Bone marrow (tissue), 2 donors: Measurements from ENCODE around the gene RD3L.

Experiments
- DNase-seq, 2 donors: peaks; one replicate each; lab custom pipeline; 2025; lab: John Stamatoyannopoulos, UW

Gene RD3L

DNA sequence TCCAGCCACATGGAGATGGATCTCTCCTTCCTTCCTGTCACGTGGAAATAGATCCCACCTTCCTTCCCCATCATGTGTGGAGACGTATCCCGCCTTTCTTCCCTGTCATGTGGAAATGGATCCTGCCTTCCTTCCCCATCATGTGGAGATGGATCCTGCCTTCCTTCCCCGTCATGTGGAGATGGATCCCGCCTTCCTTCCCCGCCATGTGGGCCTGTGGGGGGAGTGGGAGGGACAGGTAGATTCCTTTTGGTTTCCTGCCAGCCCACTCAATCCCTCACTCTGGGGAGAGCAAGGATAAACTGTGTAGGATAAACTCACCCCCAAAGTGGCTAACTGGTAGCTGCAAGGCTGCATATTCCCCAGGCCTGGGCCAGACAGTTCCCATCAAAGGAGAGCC is 45.8 kb downstream of the RD3L start:
- no peak for DNase-seq

DNA sequence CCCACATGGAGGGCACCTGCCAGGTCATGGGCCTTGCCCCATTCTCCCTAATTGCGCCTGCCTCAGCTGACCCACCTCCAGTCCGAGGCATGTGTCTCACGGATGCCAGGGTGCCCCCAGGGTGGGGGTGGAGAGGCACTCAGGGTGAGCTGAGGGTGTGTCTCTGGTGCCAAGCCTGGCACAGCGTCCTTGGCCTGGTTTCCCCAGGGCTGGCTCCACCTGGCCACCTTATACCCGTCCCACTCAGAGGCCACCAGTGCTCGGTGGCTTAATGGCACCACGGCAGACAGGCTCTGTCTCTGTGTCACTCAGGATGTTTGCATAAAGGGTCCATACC is 47.6 kb downstream of the RD3L start:
- DNase-seq = no peak

DNA sequence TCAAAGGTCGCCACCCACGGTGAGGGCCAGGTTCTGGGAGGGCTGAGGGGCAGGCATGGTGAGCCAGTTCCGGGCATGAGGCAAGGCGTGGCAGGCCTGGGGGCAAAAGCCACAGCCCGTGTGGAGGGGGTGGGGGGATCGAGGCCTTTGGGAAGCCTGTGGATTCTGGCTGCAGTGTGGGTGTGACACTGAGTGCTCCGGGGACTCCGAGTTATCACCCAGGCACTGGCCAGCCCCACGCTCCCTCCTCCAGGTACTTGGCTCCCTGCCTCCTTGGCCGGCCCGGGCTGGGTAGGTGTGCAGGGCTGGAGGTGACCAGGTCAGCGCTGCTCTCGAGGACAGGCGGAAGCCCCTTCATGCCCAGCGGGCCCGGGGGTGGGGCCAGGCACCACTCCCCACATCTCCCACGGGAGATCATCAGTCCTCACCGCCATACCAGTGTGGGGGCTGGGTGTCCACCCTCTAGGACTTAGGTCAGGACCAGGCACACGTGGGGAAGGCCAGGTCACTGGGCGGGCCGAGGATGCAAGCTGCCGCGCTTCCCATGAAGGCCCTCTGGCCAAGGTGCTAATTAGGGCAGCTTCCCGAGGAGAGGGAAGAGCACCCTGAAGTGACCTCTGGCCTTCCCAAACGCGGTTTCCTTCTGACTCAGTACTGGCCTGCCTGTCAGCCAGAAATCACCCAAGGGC is 48.2 kb downstream of the RD3L start:
- DNase-seq = no peak

DNA sequence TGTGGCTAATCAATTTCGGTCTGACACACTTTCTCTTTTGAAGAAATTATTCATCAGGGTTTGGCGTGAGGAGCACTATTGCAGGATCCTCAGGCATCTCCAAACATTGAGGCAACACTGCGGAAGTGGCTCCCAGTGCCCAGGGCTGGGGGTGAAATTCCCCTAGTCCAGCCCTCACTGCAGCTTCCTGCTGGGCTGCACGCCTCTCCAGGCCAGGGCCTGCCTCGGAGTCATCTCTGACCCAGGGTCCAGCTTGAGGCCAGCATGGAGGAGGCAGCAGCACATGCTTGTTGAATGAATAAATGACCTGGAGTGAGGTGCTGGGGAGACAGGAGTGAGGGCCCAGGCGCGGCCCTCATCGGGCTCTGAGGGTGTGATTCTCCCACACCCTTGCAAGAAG is 50.1 kb downstream of the RD3L start:
- DNase-seq = no peak

DNA sequence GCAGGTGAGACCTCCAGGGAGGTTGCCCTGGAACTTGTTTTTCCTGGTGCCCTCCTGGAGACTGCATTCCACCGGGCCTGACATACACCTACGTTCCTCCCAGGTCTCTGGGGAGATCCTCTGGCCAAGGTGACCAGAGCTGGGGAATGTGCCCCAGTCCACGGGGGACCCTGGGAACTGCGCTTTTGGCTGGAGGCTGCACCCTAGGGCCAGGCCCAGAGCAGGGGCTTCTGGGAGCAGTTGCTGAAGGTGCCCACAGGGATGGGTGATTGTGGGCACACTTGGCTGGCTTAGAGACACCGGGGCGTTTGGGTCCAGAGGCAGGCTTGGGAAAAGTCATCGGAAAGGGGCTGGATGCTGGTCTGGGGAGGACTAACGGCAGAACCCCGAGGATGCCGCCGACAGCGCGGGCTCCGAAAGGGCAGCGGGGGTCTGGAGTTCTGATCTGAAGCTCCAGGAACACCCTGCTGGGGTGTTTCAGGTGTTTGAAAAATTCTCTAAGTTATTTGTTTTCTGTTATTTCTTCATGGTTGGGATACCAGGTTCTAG is 50.6 kb downstream of the RD3L start:
- no peak for DNase-seq

DNA sequence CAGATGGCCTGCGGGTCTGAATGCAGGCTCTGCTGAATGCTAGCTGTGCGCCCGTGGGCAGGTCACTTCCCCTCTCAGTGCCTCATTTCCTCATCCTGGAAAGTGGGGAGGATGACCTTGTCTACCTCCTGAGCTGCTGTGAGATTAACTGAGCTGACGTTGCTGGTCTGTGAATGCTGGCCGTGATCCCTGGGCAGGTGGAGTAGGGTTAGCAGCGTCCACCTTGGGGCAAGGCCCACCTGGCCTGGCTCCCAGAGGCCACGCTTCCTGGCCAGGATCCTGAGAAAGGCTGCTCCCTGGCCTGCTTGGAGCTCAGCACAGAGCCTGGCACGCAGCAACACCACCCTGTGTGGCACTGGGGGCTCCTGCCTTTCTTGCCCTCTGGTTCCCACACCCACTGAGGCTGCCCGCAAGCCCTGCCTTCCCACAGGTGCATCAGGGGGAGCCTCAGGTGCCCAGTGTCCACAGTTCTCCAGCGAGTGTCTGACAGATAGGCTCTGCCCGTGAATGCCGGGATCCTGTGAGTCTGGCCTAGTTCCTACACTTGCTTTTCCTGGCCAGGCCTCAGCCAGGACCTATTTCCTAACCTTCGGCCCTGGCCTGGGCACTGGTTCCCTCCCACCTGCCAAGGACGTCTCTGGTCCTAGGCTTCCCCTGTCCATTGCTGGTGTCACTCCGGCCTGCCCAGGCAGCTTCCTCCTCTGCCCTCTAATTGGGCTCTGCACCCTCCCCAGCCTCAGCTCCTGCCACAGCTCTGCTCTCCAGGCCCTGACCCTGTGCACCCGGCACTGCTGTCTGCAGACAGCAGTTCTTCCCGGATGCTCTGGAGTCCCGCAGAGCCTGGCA is 51.3 kb downstream of the RD3L start:
- no peak for DNase-seq
